Vagina (tissue), 2 donors: ENCODE measurements around the gene ABCG2. TPM values are rescaled to one million over a fixed set of nuclear protein-coding genes. Genes with fewer than 3 reads are reported as not detected.

Experiments used
- DNase-seq, 2 donors: peaks; one replicate each; pipeline ENCODE4 v3.0.0-alpha.2; 2017; ENCODE audit errors: extremely low spot score in 2 of 2
- H3K27ac ChIP-seq: fragments of 200-600 bp; sonication (generic); one replicate; pipeline ENCODE4 v1.5.1; 2019
- H3K27me3 ChIP-seq: fragments of 200-600 bp; sonication (generic); one replicate; pipeline ENCODE4 v1.5.1; 2019
- H3K36me3 ChIP-seq, 2 donors: fragments of 200-600 bp; sonication (generic); one replicate each; pipeline ENCODE4 v1.5.1; 2017 to 2019
- H3K4me1 ChIP-seq: fragments of 200-600 bp; sonication (generic); one replicate; pipeline ENCODE4 v1.5.1; 2019
- H3K4me3 ChIP-seq, 2 donors: fragments of 200-600 bp; sonication (generic); 1 replicate in 1 of 2; 2 replicates in 1 of 2; pipeline ENCODE4 v1.5.1; 2016 to 2019
- H3K9me3 ChIP-seq: fragments of 200-600 bp; sonication (generic); one replicate; pipeline ENCODE4 v1.5.1; 2019
- POLR2A ChIP-seq, 2 donors: fragments of 450-650 bp; IDR thresholded peaks; one replicate each; pipeline ENCODE4 v1.6.1; 2017; ENCODE audit warnings: antibody characterized with exemption in 2 of 2, mild to moderate bottlenecking in 2 of 2, moderate library complexity in 2 of 2
- POLR2AphosphoS5 ChIP-seq, 2 donors: sonication (generic); formaldehyde crosslinking; IDR thresholded peaks; one replicate each; pipeline ENCODE4 v1.9.0; 2017; ENCODE audit warnings: antibody characterized with exemption in 2 of 2, mild to moderate bottlenecking in 2 of 2, low read depth in 1 of 2; ENCODE audit not compliant: insufficient read depth in 1 of 2
- intact Hi-C: fragments of 100-400 bp; cut with DNase I; formaldehyde crosslinking; loops from one replicate; pipeline ENCODE4 v1.15.1; 2023
- small RNA-seq: library from RNA; depleted of rRNA; stranded (forward); fragments of <200 nt; gene quantifications from one replicate; pipeline ENCODE3, GENCODE V24; 2016
- total RNA-seq: library from RNA; depleted of rRNA; stranded (reverse); fragments of >200 nt; gene quantifications from one replicate; pipeline ENCODE4 v1.2.3, GENCODE V29; 2016
- TF ChIP-seq, protein P1 (sequence below), 3 experiments: fragments of 450-650 bp in 2 of 3; fragments of 200-600 bp in 1 of 3; sonication (generic) in 1 of 3; IDR thresholded peaks; one replicate each; pipeline ENCODE4 v1.5.1; 2017 to 2019; ENCODE audit warnings: antibody characterized with exemption in 3 of 3, mild to moderate bottlenecking in 2 of 3, moderate library complexity in 2 of 3

The ABCG2 gene
- total RNA-seq, 1 donor from 2014 or later: 7.4 TPM

DNA sequence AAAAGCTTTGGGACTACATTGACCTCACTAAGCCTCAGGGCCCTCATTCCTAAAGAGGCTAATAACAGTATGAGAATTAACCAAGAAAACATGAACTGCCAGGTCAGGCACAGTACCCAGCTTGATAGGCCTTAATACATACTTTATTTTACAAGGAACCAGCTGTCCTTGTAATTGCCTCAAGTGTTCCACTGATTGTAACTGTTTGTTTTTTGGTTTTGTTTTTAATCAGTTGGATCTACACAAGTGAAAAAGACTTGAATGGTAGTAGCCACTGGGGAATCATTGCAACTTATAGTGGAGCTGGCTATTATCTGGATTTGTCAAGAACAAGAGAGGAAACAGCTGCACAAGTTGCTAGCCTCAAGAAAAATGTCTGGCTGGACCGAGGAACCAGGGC is 115.4 kb downstream of the ABCG2 start:
- Histone ChIP-seq H3K27me3 (no peaks in the 10 kb centered on the region), H3K36me3 (peaks cover 0 to 59% of the 10 kb centered on the region in 2 donors), H3K4me3 (no peak overlapping the region), H3K4me1 (peaks cover 23% of the 10 kb centered on the region), H3K27ac (peak overlapping the region; percentile 51), H3K9me3 (no peaks in the 10 kb centered on the region)
- no peak for DNase-seq
- intact Hi-C loops: no loop called here
- no peak for TF ChIP-seq POLR2A (IDR thresholded peaks at IDR 0.05)
- TF ChIP-seq POLR2AphosphoS5 (IDR thresholded peaks at IDR 0.05; ENCODE audit: insufficient read depth in 1 of 2, low read depth in 1 of 2): no peak
- TF ChIP-seq, protein P1, sequence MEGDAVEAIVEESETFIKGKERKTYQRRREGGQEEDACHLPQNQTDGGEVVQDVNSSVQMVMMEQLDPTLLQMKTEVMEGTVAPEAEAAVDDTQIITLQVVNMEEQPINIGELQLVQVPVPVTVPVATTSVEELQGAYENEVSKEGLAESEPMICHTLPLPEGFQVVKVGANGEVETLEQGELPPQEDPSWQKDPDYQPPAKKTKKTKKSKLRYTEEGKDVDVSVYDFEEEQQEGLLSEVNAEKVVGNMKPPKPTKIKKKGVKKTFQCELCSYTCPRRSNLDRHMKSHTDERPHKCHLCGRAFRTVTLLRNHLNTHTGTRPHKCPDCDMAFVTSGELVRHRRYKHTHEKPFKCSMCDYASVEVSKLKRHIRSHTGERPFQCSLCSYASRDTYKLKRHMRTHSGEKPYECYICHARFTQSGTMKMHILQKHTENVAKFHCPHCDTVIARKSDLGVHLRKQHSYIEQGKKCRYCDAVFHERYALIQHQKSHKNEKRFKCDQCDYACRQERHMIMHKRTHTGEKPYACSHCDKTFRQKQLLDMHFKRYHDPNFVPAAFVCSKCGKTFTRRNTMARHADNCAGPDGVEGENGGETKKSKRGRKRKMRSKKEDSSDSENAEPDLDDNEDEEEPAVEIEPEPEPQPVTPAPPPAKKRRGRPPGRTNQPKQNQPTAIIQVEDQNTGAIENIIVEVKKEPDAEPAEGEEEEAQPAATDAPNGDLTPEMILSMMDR (IDR thresholded peaks at IDR 0.05): no peak

DNA sequence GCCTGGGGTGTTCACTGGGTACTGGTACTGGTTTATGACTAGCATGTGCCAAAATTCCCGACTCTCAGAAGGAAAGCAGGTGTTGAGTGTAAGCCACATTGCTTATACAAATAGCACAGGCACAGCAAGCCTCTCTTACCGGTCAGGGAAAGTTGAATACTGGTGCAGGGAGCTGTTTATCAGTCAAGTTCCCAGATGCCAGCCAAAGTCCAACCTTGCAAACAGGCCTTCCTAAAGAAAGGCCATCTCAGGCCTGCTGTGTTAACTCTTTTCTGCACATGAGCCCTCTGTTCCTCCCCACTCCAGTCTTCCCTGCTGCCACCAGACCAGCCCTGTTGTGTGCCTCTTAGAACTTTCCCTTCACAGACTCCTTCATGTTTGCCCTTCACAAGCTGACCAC is 116.8 kb downstream of the ABCG2 start:
- peaks cover 23% of the 10 kb centered on the region for H3K4me1 ChIP-seq
- H3K36me3 ChIP-seq: peaks cover 0 to 68% of the 10 kb centered on the region in 2 donors
- no peaks in the 10 kb centered on the region for H3K27me3 ChIP-seq
- H3K9me3 ChIP-seq: no peaks in the 10 kb centered on the region
- intact Hi-C loops: no loop called here
- TF ChIP-seq, protein P1 (IDR thresholded peaks at IDR 0.05): no peak
- TF ChIP-seq POLR2A (IDR thresholded peaks at IDR 0.05): no peak
- TF ChIP-seq POLR2AphosphoS5 (IDR thresholded peaks at IDR 0.05; ENCODE audit: insufficient read depth in 1 of 2, low read depth in 1 of 2): no peak
- DNase-seq: no peak
- H3K27ac ChIP-seq: peak overlapping the region; percentile 51
- no peak overlapping the region for H3K4me3 ChIP-seq

DNA sequence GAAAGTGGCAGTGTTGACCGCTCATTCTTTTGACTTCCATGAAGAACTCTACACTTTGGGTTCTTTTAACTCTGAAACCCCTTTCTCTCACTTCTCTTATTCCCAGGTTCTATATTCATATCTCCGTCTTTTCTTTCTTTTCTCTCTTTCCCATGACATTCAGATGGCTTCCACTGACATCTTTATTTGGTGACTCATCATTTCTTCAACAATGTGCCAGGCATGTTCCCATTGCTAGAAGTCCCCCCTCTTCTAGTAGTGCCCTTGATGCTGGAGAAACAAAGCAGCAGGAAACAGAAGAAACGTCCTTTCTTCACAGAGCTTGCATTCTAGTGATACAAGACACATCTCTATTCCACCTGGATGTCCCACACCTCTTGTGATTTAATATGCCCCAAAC is 117.7 kb downstream of the ABCG2 start:
- Histone ChIP-seq H3K27me3 (no peaks in the 10 kb centered on the region), H3K9me3 (no peaks in the 10 kb centered on the region), H3K36me3 (peaks cover 0 to 75% of the 10 kb centered on the region in 2 donors), H3K4me3 (no peak overlapping the region), H3K4me1 (peaks cover 23% of the 10 kb centered on the region), H3K27ac (no peak overlapping the region)
- no peak for DNase-seq
- TF ChIP-seq, protein P1 (IDR thresholded peaks at IDR 0.05): no peak
- TF ChIP-seq POLR2AphosphoS5 (IDR thresholded peaks at IDR 0.05; ENCODE audit: insufficient read depth in 1 of 2, low read depth in 1 of 2): no peak
- no peak for TF ChIP-seq POLR2A (IDR thresholded peaks at IDR 0.05)
- intact Hi-C loops: no loop called here

Small RNA genes within 50 kb of the gene (small RNA-seq; reads per million reads assigned to genes)
- not detected for gene RNU6-818P
- not detected for gene RNU6ATAC31P

Other genes starting within 250 kb of the ABCG2 start
- 11.8 TPM for gene SPP1, start 182.9 kb downstream of the ABCG2 start, total RNA-seq
- 33.1 TPM for gene PKD2, start 151.0 kb downstream of the ABCG2 start, total RNA-seq
- gene PPM1K, start 125.9 kb upstream of the ABCG2 start, total RNA-seq: 22.8 TPM
- gene HERC6, start 220.2 kb upstream of the ABCG2 start, total RNA-seq: 14.5 TPM